Fibroblast of gingiva (primary cell): ENCODE results near the gene NCOR1.
A peak's percentile ranks its signal among the peaks of the same experiment; 100 is the strongest.

Source experiments
- DNase-seq: peaks from one replicate; pipeline ENCODE4 v3.0.0-alpha.2; 2011; ENCODE audit warnings: low read depth

The NCOR1 gene

GRCh38 chr17:16027708-16028584 lies 187.4 kb downstream of the NCOR1 start:
- peak; percentile 69 for DNase-seq

GRCh38 chr17:16026895-16027294 lies 188.4 kb downstream of the NCOR1 start:
- DNase-seq: no peak

- no peak for DNase-seq
These were observed 190.1 kb downstream of the NCOR1 start for GRCh38 chr17:16025202-16025601.

- DNase-seq: no peak
These were observed 191.5 kb downstream of the NCOR1 start for GRCh38 chr17:16023881-16024280.

- no peak for DNase-seq
These were observed 196.0 kb downstream of the NCOR1 start for GRCh38 chr17:16019347-16019746.

GRCh38 chr17:16013943-16014407 lies 201.4 kb downstream of the NCOR1 start:
- DNase-seq: peak; percentile 50

- no peak for DNase-seq
These were observed 207.9 kb downstream of the NCOR1 start for GRCh38 chr17:16007439-16007838.

- no peak for DNase-seq
These were observed 209.7 kb downstream of the NCOR1 start for GRCh38 chr17:16005636-16006035.

- no peak for DNase-seq
These were observed 211.5 kb downstream of the NCOR1 start for GRCh38 chr17:16003841-16004240.

- no peak for DNase-seq
These were observed 212.6 kb downstream of the NCOR1 start for GRCh38 chr17:16002708-16003260.

- peak; percentile 13 for DNase-seq
These were observed 214.0 kb downstream of the NCOR1 start for GRCh38 chr17:16001226-16001897.

- peak; percentile 20 for DNase-seq
These were observed 215.1 kb downstream of the NCOR1 start for GRCh38 chr17:15999974-16000827.

- peak; percentile 94 for DNase-seq
These were observed 216.0 kb downstream of the NCOR1 start, which contains the start of the genes TTC19 and ZSWIM7 for GRCh38 chr17:15999141-15999973. TTC19 (plus strand) TSS chr17:15999824; CDS start chr17:15999849, 25 bp downstream. ZSWIM7 (minus strand) TSS chr17:15999704; CDS start chr17:15999594, 110 bp downstream.

- DNase-seq: no peak
These were observed 217.2 kb downstream of the NCOR1 start for GRCh38 chr17:15998031-15998562.

- no peak for DNase-seq
These were observed 219.0 kb downstream of the NCOR1 start for GRCh38 chr17:15996322-15996721.

GRCh38 chr17:15981646-15982580 lies 233.4 kb downstream of the NCOR1 start:
- no peak for DNase-seq

- DNase-seq: no peak
These were observed 234.1 kb downstream of the NCOR1 start for GRCh38 chr17:15981208-15981607.
